ENCODE results near the gene SDK1. TPM values are rescaled to one million over a fixed set of nuclear protein-coding genes. Genes with fewer than 3 reads are reported as not detected.
"Not testable (repeated sequence)": the region's sequence is repeated elsewhere in the genome, so short reads cannot be mapped to it uniquely, and the experiment has no call there.

SDK1 gene
- total and polyA plus RNA-seq, 11 donors = 2.2 to 5.8 (median 3.4) TPM

DNA sequence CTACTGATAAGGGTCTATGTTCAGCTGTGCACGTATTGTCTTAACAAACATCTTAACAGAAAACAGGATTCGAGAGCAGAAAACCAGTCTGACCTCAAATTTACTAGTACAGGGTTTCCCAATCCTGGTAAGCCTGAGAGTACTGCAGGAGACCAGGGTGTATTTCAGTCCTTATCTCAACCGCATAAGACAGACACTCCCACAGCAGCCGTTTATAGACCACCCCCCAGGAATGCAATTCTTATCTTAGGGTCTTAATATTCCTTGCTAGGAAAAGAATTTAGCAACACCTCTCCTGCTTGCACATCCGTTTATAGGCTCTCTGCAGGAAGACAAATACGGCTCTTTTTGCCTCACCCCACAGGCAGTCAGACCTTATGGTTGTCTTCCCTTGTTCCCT lies 277.3 kb downstream of the SDK1 start:
- no peak for ATAC-seq
- Histone ChIP-seq H3K9me3 (peaks cover 0 to 23% (median 8%) of the 10 kb centered on the region in 12 donors), H3K36me3 (no peaks in the 10 kb centered on the region), H3K27me3 (no peaks in the 10 kb centered on the region), H3K27ac (no peak overlapping the region), H3K4me1 (no peaks in the 10 kb centered on the region), H3K4me3 (no peak overlapping the region)
- no peak for DNase-seq
- 74 to 83% (median 79%) methylated on average over 6 of the region's 6 CpGs for WGBS, 4 donors
- TF ChIP-seq POLR2A (IDR thresholded peaks at IDR 0.05) = no peak
- TF ChIP-seq, protein P1, sequence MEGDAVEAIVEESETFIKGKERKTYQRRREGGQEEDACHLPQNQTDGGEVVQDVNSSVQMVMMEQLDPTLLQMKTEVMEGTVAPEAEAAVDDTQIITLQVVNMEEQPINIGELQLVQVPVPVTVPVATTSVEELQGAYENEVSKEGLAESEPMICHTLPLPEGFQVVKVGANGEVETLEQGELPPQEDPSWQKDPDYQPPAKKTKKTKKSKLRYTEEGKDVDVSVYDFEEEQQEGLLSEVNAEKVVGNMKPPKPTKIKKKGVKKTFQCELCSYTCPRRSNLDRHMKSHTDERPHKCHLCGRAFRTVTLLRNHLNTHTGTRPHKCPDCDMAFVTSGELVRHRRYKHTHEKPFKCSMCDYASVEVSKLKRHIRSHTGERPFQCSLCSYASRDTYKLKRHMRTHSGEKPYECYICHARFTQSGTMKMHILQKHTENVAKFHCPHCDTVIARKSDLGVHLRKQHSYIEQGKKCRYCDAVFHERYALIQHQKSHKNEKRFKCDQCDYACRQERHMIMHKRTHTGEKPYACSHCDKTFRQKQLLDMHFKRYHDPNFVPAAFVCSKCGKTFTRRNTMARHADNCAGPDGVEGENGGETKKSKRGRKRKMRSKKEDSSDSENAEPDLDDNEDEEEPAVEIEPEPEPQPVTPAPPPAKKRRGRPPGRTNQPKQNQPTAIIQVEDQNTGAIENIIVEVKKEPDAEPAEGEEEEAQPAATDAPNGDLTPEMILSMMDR (IDR thresholded peaks at IDR 0.05) = no peak
- intact Hi-C loops (cut with DNase I) = loop anchor here in 1 of 10 donors (10.0 kb wide), 1 partner anchor 56 kb away; no protein-coding TSS in a partner anchor

DNA sequence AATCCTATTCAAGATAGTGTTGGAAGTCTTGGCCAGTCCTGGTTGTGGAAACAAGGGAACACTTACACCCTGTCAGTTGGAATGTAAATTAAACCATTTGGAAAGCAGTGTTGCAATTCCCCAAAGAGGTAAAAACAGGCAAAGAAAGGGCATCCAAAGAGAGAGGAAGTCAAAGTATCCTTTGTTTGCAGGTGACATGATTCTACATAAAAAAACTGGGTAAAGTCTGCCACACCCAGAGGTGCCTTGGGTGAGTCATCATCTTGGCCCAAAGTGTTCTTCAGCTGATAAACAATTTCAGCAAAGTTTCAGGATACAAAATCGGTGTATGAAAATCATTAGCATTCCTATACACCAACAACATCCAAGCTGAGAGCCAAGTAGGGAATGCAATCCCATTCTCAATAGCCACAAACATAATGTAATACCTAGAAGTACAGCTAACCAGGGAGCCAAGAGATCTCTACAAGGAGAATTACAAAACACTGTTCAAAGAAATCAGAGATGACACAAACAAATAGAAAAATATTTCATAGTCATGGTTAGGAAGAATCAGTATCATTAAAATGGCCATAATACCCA lies 278.7 kb downstream of the SDK1 start:
- DNase-seq = no peak
- no peaks in the 10 kb centered on the region for H3K4me1 ChIP-seq
- H3K4me3 ChIP-seq = no peak overlapping the region
- no peak overlapping the region for H3K27ac ChIP-seq
- H3K36me3 ChIP-seq = no peaks in the 10 kb centered on the region
- ATAC-seq = no peak
- WGBS, 4 donors = 92 to 100% (median 92%) methylated on average over 1 of the region's 1 CpG
- TF ChIP-seq, protein P1 (IDR thresholded peaks at IDR 0.05) = no peak
- TF ChIP-seq POLR2A (IDR thresholded peaks at IDR 0.05) = no peak
- intact Hi-C loops (cut with DNase I) = loop anchor here in 1 of 10 donors (10.0 kb wide), 1 partner anchor 55 kb away; no protein-coding TSS in a partner anchor
- H3K27me3 ChIP-seq = no peaks in the 10 kb centered on the region
- peaks cover 0 to 23% (median 8%) of the 10 kb centered on the region in 12 donors for H3K9me3 ChIP-seq

DNA sequence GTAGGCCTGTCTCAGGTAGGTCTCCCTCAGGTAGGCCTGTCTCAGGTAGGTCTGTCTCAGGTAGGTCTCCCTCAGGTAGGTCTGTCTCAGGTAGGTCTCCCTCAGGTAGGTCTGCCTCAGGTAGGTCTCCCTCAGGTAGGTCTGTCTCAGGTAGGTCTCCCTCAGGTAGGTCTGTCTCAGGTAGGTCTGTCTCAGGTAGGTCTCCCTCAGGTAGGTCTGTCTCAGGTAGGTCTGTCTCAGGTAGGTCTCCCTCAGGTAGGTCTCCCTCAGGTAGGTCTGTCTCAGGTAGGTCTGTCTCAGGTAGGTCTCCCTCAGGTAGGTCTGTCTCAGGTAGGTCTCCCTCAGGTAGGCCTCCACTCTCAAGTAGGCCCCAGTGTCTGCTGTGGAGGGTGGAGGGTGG lies 281.1 kb downstream of the SDK1 start:
- H3K4me3 ChIP-seq; H3K27ac ChIP-seq; H3K27me3 ChIP-seq; DNase-seq; ATAC-seq; intact Hi-C loops (cut with DNase I); H3K36me3 ChIP-seq; H3K4me1 ChIP-seq: not testable (repeated sequence)
- H3K9me3 ChIP-seq = peaks cover 0 to 23% (median 8%) of the 10 kb centered on the region in 12 donors

DNA sequence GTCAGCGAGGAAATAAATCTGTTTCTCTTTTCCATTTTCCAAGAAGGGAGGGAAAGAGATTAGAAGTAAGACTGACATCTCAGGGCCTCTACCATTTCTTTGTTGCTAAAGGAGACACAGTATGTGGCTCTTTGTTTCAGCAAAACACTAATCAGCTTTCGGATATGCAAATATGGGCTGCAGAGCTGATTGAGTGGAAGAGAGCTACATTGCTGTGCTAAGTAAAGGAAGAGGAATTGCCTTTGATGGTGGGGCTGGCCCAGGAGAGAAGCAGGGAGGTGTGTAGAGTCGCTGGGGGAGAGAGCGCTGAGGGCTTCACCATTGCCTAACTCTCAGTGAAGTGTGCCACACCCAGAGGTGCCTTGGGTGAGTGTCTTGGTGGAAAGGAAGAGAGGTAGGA lies 284.8 kb downstream of the SDK1 start:
- H3K4me1 ChIP-seq = no peaks in the 10 kb centered on the region
- ATAC-seq = no peak
- TF ChIP-seq, protein P1 (IDR thresholded peaks at IDR 0.05) = no peak
- no peak for TF ChIP-seq POLR2A (IDR thresholded peaks at IDR 0.05)
- H3K9me3 ChIP-seq = no peaks in the 10 kb centered on the region
- H3K27ac ChIP-seq = no peak overlapping the region
- intact Hi-C loops (cut with DNase I) = no loop called here
- no peak for DNase-seq
- no peaks in the 10 kb centered on the region for H3K36me3 ChIP-seq
- H3K27me3 ChIP-seq = no peaks in the 10 kb centered on the region
- WGBS, 4 donors = 80 to 86% (median 84%) methylated on average over 4 of the region's 4 CpGs
- H3K4me3 ChIP-seq = no peak overlapping the region

DNA sequence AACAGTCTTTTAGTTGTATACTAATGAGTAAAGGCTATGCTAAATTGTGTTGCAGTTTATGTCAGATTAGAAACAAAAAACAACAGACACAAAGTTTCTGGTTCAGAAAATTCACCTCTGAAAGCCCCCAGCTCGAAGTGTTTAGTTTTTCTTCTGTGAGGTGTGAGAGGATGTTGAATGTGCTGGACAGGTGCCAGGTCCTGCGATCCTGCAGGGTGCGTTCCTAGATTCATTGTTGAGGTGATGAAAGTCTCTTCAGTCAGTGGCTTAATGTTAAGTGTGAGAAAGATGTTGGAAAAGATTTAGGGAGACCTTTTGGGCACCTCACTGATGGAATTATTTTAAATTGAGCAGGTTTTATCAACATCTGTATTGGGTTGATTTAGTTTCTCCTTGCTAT lies 287.3 kb downstream of the SDK1 start:
- Histone ChIP-seq H3K9me3 (no peaks in the 10 kb centered on the region), H3K27ac (no peak overlapping the region), H3K4me1 (no peaks in the 10 kb centered on the region), H3K27me3 (no peaks in the 10 kb centered on the region), H3K4me3 (no peak overlapping the region), H3K36me3 (no peaks in the 10 kb centered on the region)
- WGBS, 4 donors = 12 to 20% (median 13%) methylated on average over 3 of the region's 3 CpGs
- intact Hi-C loops (cut with DNase I) = no loop called here
- TF ChIP-seq POLR2A (IDR thresholded peaks at IDR 0.05) = no peak
- TF ChIP-seq, protein P1 (IDR thresholded peaks at IDR 0.05) = no peak
- no peak for ATAC-seq
- DNase-seq = no peak
